ENCODE measurements around the gene PDLIM7. TPM values are rescaled to one million over a fixed set of nuclear protein-coding genes. Genes with fewer than 3 reads are reported as not detected.

Gene PDLIM7
- total RNA-seq, 2 experiments from 2014 or later: 50.2 to 56.6 TPM

Other genes starting within 250 kb of the PDLIM7 start
- 10 to 100 TPM; 21.7 to 22.1 TPM for gene RAB24, start 193.9 kb downstream of the PDLIM7 start, total RNA-seq
- 100 to 1,000 TPM; 247 to 248 TPM for gene PRELID1, start 193.8 kb downstream of the PDLIM7 start, total RNA-seq
- gene MXD3, start 185.7 kb downstream of the PDLIM7 start, total RNA-seq: 10 to 100 TPM; 31.2 to 33.4 TPM
- gene LMAN2, start 145.9 kb downstream of the PDLIM7 start, total RNA-seq: 100 to 1,000 TPM in 1 of 2 experiments, 10 to 100 TPM in 1; 98.3 to 104 TPM
- 10 to 100 TPM; 43.9 to 47.2 TPM for gene RGS14, start 139.7 kb downstream of the PDLIM7 start, total RNA-seq
- gene SLC34A1, start 113.2 kb downstream of the PDLIM7 start, total RNA-seq: under 1 TPM in 1 of 2 experiments, not detected in 1; 0.15 TPM
- gene PFN3, start 96.9 kb downstream of the PDLIM7 start, total RNA-seq: not detected
- 1 to 10 TPM; 5.1 to 5.9 TPM for gene F12, start 88.0 kb downstream of the PDLIM7 start, total RNA-seq
- gene GRK6, start 70.9 kb downstream of the PDLIM7 start, total RNA-seq: 100 to 1,000 TPM; 177 to 178 TPM
- 10 to 100 TPM; 13.3 to 13.6 TPM for gene PRR7, start 50.8 kb downstream of the PDLIM7 start, total RNA-seq
- gene DBN1, start 24.0 kb downstream of the PDLIM7 start, total RNA-seq: 10 to 100 TPM; 12.1 to 15.9 TPM
- gene DOK3, start 12.2 kb upstream of the PDLIM7 start, total RNA-seq: 1 to 10 TPM in 1 of 2 experiments, under 1 TPM in 1; 0.52 to 1.3 TPM
- gene DDX41, start 19.4 kb upstream of the PDLIM7 start, total RNA-seq: 100 to 1,000 TPM; 143 to 145 TPM
- gene FAM193B, start 57.0 kb upstream of the PDLIM7 start, total RNA-seq: 10 to 100 TPM; 70.7 to 75.4 TPM
- gene TMED9, start 94.6 kb upstream of the PDLIM7 start, total RNA-seq: 100 to 1,000 TPM; 135 to 144 TPM
- 10 to 100 TPM; 15.4 to 16.2 TPM for gene B4GALT7, start 102.5 kb upstream of the PDLIM7 start, total RNA-seq

All from activated CD4-positive, alpha-beta memory T cell treated with anti-CD3 and anti-CD28 coated beads for 36 hours (primary cell).